SIG-M5 (cell line): ENCODE measurements around the gene KLHL17.
A peak's percentile ranks its signal among the peaks of the same experiment; 100 is the strongest.

Source experiments
- DNase-seq: peaks from one replicate; lab custom pipeline; 2025; lab: John Stamatoyannopoulos, UW

Gene KLHL17

GRCh38 chr1:952603-953002, 7.8 kb upstream of the KLHL17 start:
- no peak for DNase-seq

- no peak for DNase-seq
Measured at GRCh38 chr1:953524-954320, 6.7 kb upstream of the KLHL17 start.

- DNase-seq, result no peak
Measured at GRCh38 chr1:954927-955326, 5.5 kb upstream of the KLHL17 start.

- DNase-seq, result no peak
Measured at GRCh38 chr1:955474-955873, 4.9 kb upstream of the KLHL17 start.

- no peak for DNase-seq
Measured at GRCh38 chr1:956636-957035, 3.7 kb upstream of the KLHL17 start.

GRCh38 chr1:958823-959730, 1.3 kb upstream of the KLHL17 start, which contains the start of gene NOC2L:
TSS of gene NOC2L (minus strand) at chr1:959256. CDS start at chr1:959240, 16 bp downstream.
- DNase-seq, result peak; percentile 41

- no peak for DNase-seq
Measured at GRCh38 chr1:959731-960362, 537 bp upstream of the KLHL17 start.

- DNase-seq, result no peak
Measured at GRCh38 chr1:961132-961669, 817 bp downstream of the KLHL17 start.

GRCh38 chr1:962381-963300, 2.3 kb downstream of the KLHL17 start:
- DNase-seq, result no peak

- DNase-seq, result no peak
Measured at GRCh38 chr1:963301-963651, 2.9 kb downstream of the KLHL17 start.

GRCh38 chr1:963746-964525, 3.6 kb downstream of the KLHL17 start:
- no peak for DNase-seq

- DNase-seq, result no peak
Measured at GRCh38 chr1:964691-965525, 4.5 kb downstream of the KLHL17 start.

GRCh38 chr1:965526-966134, 5.2 kb downstream of the KLHL17 start:
- DNase-seq, result no peak

GRCh38 chr1:966135-966703, 5.8 kb downstream of the KLHL17 start, which contains the start of gene PLEKHN1:
TSS of gene PLEKHN1 (plus strand) at chr1:966482. CDS start at chr1:966532, 50 bp downstream.
- DNase-seq, result no peak

- DNase-seq, result no peak
Measured at GRCh38 chr1:966704-967300, 6.4 kb downstream of the KLHL17 start.

- DNase-seq, result no peak
Measured at GRCh38 chr1:967466-968343, 7.3 kb downstream of the KLHL17 start.

GRCh38 chr1:969260-969855, 9.0 kb downstream of the KLHL17 start:
- no peak for DNase-seq
